Measurements from ENCODE around the gene NOC3L. TPM values are rescaled to one million over a fixed set of nuclear protein-coding genes. Genes with fewer than 3 reads are reported as not detected.
A peak's percentile ranks its signal among the peaks of the same experiment; 100 is the strongest.

Gene NOC3L
- total and polyA plus RNA-seq, 9 of the 15 experiments (the other 6 are each of a cell fraction or from before 2014, with no cell fraction given) = 23.8 to 57.6 (median 32.6) TPM

DNA sequence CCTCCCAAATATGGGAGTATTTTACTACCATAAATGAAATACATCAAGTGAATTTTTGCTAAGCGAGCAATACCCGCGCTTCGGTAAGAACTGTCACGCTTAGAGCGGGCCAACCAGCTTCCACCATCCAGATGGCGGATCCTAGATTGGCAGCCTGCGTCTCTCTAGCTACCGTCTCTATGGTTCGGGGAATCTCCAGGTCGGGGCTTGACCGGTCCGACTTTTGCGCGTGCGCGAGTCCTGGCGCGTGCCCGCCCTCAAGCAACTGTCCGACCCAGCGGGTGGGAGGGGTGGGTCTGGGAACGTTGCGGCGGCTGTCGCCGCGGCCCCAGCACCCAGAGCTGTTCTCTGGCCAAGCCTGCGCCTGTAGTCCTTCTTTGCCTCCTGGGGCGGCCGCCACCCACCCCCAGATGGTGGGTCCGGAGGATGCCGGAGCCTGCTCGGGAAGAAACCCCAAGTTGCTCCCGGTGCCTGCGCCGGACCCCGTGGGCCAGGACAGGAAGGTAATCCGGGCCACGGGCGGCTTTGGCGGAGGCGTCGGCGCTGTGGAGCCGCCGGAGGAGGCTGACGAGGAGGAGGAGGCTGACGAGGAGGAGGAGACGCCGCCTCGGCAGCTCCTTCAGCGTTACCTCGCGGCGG, 39.6 kb upstream of the NOC3L start, which contains the start of gene TBC1D12 (continued):
- no peak for TF ChIP-seq TAF15 (IDR thresholded peaks at IDR 0.05; ENCODE audit: low read depth, low read length)
- peak in 1 of 3 experiments; percentile 23 for TF ChIP-seq YY1 (IDR thresholded peaks at IDR 0.05; ENCODE audit: borderline replicate concordance in 1 of 3, control insufficient read depth in 1 of 3, extremely low read depth in 1 of 3, insufficient read depth in 3 of 3, insufficient read length in 1 of 3, insufficient replicate concordance in 2 of 3, low read depth in 1 of 3, low read length in 2 of 3)
- TF ChIP-seq RHOXF2B (CRISPR knock-in tag; conservative IDR thresholded peaks at IDR 0.05) = no peak
- TF ChIP-seq ZNF174 (CRISPR knock-in tag; IDR thresholded peaks at IDR 0.05) = no peak
- TF ChIP-seq ZBTB49 (CRISPR knock-in tag; IDR thresholded peaks at IDR 0.05; ENCODE audit: borderline replicate concordance) = no peak
- no peak for TF ChIP-seq EZH2 (IDR thresholded peaks at IDR 0.05; ENCODE audit: borderline replicate concordance, low read depth, low read length)
- no peak for TF ChIP-seq EHMT2 (IDR thresholded peaks at IDR 0.05)
- TF ChIP-seq ZNF561 (CRISPR knock-in tag; conservative IDR thresholded peaks at IDR 0.05) = no peak
- TF ChIP-seq ZSCAN32 (CRISPR knock-in tag; IDR thresholded peaks at IDR 0.05) = no peak
- no peak for TF ChIP-seq DNMT1 (IDR thresholded peaks at IDR 0.05)
- TF ChIP-seq XRCC4 (IDR thresholded peaks at IDR 0.05; ENCODE audit: extremely low read depth, insufficient read depth, insufficient read length) = no peak
- no peak for TF ChIP-seq TEAD4 (IDR thresholded peaks at IDR 0.05; ENCODE audit: low read length)
- TF ChIP-seq TEAD4 (CRISPR knock-in tag; IDR thresholded peaks at IDR 0.05; ENCODE audit: borderline replicate concordance) = no peak
- no peak for TF ChIP-seq ZNF75A (CRISPR knock-in tag; IDR thresholded peaks at IDR 0.05)
- TF ChIP-seq, protein P1, sequence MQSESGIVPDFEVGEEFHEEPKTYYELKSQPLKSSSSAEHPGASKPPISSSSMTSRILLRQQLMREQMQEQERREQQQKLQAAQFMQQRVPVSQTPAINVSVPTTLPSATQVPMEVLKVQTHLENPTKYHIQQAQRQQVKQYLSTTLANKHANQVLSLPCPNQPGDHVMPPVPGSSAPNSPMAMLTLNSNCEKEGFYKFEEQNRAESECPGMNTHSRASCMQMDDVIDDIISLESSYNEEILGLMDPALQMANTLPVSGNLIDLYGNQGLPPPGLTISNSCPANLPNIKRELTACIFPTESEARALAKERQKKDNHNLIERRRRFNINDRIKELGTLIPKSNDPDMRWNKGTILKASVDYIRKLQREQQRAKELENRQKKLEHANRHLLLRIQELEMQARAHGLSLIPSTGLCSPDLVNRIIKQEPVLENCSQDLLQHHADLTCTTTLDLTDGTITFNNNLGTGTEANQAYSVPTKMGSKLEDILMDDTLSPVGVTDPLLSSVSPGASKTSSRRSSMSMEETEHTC (IDR thresholded peaks at IDR 0.05) = no peak
- TF ChIP-seq SIN3B (IDR thresholded peaks at IDR 0.05; ENCODE audit: low read depth) = no peak
- TF ChIP-seq NR3C1 (CRISPR knock-in tag; IDR thresholded peaks at IDR 0.05) = no peak
- 0 out of 2 replicates have a peak, but pooled peaks have one; percentile 5 for TF ChIP-seq BHLHE40 (IDR thresholded peaks at IDR 0.05; ENCODE audit: low read length)
- TF ChIP-seq CBFA2T3 (IDR thresholded peaks at IDR 0.05) = no peak
- TF ChIP-seq HIVEP1 (CRISPR knock-in tag; IDR thresholded peaks at IDR 0.05) = no peak
- TF ChIP-seq, protein P2, sequence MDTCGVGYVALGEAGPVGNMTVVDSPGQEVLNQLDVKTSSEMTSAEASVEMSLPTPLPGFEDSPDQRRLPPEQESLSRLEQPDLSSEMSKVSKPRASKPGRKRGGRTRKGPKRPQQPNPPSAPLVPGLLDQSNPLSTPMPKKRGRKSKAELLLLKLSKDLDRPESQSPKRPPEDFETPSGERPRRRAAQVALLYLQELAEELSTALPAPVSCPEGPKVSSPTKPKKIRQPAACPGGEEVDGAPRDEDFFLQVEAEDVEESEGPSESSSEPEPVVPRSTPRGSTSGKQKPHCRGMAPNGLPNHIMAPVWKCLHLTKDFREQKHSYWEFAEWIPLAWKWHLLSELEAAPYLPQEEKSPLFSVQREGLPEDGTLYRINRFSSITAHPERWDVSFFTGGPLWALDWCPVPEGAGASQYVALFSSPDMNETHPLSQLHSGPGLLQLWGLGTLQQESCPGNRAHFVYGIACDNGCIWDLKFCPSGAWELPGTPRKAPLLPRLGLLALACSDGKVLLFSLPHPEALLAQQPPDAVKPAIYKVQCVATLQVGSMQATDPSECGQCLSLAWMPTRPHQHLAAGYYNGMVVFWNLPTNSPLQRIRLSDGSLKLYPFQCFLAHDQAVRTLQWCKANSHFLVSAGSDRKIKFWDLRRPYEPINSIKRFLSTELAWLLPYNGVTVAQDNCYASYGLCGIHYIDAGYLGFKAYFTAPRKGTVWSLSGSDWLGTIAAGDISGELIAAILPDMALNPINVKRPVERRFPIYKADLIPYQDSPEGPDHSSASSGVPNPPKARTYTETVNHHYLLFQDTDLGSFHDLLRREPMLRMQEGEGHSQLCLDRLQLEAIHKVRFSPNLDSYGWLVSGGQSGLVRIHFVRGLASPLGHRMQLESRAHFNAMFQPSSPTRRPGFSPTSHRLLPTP (IDR thresholded peaks at IDR 0.05; ENCODE audit: borderline replicate concordance, extremely low read depth, insufficient read length) = no peak
- TF ChIP-seq HEY1 (CRISPR knock-in tag; IDR thresholded peaks at IDR 0.05; ENCODE audit: borderline replicate concordance) = no peak
- no peak for TF ChIP-seq ZNF57 (CRISPR knock-in tag; IDR thresholded peaks at IDR 0.05)
- TF ChIP-seq NFIX (CRISPR knock-in tag; IDR thresholded peaks at IDR 0.05; ENCODE audit: low read depth) = no peak
